ENCODE measurements around the gene HTR2A.

GRCh38 chr13:46801858-46802257 lies 95.0 kb downstream of the HTR2A start:
- TF ChIP-seq, protein P1, sequence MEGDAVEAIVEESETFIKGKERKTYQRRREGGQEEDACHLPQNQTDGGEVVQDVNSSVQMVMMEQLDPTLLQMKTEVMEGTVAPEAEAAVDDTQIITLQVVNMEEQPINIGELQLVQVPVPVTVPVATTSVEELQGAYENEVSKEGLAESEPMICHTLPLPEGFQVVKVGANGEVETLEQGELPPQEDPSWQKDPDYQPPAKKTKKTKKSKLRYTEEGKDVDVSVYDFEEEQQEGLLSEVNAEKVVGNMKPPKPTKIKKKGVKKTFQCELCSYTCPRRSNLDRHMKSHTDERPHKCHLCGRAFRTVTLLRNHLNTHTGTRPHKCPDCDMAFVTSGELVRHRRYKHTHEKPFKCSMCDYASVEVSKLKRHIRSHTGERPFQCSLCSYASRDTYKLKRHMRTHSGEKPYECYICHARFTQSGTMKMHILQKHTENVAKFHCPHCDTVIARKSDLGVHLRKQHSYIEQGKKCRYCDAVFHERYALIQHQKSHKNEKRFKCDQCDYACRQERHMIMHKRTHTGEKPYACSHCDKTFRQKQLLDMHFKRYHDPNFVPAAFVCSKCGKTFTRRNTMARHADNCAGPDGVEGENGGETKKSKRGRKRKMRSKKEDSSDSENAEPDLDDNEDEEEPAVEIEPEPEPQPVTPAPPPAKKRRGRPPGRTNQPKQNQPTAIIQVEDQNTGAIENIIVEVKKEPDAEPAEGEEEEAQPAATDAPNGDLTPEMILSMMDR (optimal IDR thresholded peaks at IDR 0.05 in 1 of 3, IDR thresholded peaks at IDR 0.05 in 1 of 3, conservative IDR thresholded peaks at IDR 0.05 in 1 of 3; ENCODE audit: extremely low read depth in 1 of 3, insufficient read depth in 2 of 3, low read length in 3 of 3), result no peak
- no peak for TF ChIP-seq EZH2 (IDR thresholded peaks at IDR 0.05; ENCODE audit: low read length)
